SHP77 (cell line): ENCODE measurements around the gene SERPINA4.
A peak's percentile ranks its signal among the peaks of the same experiment; 100 is the strongest.
"Not testable (repeated sequence)": the region's sequence is repeated elsewhere in the genome, so short reads cannot be mapped to it uniquely, and the experiment has no call there.

Experiments
- DNase-seq, 2 experiments: peaks; one replicate each; lab custom pipeline; 2025; lab: John Stamatoyannopoulos, UW

SERPINA4 gene

DNA sequence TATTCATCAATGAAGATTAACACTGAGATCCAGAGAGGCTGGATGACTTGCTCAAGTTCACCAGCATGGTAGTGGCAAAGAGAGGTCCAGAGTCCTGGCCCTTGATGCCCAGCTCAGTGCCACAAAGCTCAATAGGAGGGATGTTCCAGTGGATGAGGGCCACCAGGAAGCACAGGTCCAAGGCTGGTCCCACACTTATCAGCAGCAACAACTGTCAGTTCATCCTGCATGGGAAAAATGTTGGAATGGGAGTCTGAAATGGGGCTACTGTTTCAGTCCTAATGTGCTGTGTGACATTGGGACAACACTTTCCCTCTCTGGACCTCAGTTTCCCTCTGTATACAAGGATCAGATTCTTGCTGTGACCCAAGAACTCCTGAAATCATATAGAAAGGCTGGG is 31.2 kb downstream of the SERPINA4 start:
- DNase-seq = no peak

DNA sequence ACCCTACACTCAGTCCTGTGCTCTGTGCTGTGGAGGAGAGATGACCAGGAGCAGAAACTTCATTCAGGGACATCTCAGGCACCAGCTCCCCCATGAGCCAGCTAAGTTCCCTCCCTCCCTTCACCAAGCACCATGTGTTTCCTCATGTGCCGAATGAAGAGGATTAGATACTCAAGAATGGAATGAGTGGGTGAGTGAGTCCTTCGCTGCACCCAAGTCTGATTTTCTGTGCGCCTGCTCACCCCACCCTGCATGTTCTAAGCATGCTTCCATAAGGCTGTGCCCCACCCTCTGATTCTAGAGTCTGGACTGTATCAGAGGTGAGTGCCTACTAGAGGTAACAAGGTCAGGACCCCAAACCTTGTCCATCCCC is 32.1 kb downstream of the SERPINA4 start:
- DNase-seq = no peak

DNA sequence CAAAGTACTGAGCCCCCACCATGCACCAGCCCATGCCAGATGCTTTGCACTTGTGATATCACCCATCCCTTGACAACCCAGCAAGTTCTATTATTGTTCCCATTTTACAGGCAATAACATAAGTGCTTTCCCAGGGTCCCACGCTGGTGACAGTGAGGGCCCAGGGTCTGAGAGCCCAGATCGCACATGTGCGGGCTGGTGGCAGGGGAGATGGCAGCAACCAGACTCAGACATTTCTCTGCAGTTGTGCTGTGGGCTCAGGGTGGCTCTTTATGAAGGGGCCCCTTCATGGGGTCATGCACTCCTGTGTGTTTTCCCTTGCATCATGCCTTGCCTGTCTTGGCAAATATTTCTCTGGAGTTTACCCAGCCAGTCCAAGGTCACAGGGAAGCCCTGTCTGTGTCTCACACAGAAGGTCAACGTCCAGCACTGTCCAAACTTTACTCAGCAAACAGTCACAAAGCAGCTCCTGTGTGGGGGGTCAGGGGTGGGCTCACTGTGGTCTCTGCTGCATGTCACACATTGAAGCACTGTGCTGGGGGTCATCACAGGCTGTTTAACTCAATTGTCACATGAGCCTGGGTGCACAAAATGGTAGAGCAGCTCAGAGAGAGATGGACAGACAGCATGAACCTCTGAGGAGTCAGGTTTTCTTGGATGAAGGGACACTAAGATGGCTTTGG is 32.6 kb downstream of the SERPINA4 start:
- no peak for DNase-seq

DNA sequence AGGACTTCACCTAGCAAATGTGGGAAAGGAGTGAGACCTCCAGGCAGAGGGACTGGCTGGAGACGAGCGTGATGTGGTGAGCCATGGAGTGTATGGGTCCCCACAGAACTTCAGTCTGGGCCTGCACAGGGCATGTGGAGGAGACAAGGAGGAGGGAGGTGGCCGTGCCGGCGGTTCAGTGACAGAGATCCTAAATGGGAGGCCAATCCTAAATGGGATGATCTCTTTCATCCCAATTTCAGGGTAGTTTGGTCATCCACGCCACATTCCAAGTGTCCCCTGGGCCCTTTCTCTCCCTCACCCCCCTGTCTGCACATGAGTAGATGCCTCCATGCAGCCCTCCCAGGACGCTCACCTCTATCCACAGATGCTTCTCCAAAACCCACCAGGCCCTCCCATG is 33.2 kb downstream of the SERPINA4 start:
- DNase-seq = no peak

DNA sequence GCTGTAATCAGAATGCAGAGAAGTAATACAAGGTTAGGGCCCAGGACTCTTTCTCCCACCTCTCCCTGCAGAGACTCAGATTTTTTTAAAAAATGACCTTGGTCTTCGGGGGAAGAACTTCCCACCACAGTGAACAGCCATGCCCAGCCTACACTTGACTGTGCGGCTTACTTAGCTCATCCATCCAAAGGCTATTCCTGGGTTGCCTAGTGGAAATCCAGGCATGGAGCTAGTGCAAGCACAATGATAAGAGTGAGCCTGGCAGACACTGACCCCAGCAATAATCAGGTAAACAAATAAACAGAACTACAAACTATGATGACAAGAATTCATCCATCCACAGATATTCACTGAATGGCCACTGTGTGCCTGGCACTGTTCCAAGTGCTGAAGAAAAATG is 34.7 kb downstream of the SERPINA4 start:
- DNase-seq = no peak

GRCh38 chr14:94596361-94596760 is 35.1 kb downstream of the SERPINA4 start:
- no peak for DNase-seq

GRCh38 chr14:94597788-94598187 is 36.5 kb downstream of the SERPINA4 start:
- DNase-seq = no peak

- no peak for DNase-seq
Observed at GRCh38 chr14:94598506-94598815, 37.2 kb downstream of the SERPINA4 start.

- DNase-seq = no peak
Observed at GRCh38 chr14:94598816-94599655, 37.8 kb downstream of the SERPINA4 start.

DNA sequence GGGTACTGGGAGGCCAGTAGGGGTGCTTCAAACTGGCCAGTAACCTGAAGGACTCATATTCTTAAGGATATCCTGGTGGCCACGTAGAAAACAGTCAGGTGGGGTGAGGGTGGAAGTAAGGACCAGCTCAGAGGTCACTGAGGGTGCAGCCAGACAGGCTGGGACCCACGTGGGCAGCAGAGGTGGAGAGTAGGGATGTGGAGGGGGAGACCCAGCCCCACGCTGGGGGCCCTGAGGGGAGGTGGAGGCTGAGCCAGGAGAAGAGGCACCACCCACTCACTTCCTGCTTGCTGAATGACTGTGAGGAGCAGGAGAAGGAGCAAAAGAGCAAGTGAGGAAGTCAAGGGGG is 38.4 kb downstream of the SERPINA4 start:
- no peak for DNase-seq

DNA sequence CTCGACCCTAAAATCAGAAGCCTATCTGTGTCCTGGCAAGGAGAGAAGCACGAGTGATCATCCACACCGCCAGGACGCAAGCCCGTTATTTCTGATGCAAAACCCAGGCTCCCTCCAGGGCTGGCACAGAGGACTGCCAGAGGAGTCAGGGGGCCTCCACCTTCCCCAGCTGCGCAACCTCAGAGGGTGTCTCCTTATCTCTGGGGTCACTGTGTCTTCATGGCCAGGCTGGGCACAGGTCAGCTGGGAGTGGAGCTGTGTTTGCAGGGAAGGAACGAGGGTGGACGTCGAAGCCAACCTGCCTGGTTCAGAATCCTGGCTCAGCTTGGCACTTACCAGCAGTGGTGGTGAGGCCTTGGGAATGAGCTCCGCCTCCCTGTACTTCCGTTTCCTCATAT is 38.9 kb downstream of the SERPINA4 start:
- no peak for DNase-seq

DNA sequence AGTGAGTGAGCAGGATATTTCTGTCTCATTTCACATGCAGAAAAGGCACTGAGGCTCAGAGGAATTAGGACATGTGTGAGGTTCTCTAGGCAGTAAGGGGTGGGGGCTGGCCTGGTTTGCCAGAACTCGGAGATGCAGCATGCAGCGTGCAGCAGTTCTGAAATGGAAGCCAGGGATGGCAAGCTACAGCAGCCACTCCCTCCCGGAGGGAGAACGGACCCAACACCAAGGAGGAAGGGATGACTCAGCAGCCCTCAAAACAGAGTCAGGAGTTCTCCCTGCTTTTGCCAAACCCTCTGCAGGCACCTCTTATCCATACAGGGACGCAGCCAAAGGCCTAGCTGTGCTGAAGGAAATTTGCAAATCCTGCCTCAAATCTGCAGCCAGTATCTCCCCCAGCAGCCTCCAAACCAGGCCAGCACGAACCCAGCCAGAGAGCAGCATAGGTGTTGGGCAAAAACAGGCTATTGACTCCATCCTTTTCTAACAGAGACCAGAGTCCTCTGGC is 40.7 kb downstream of the SERPINA4 start:
- peak in 1 of 2 experiments; percentile 18 for DNase-seq

GRCh38 chr14:94602722-94603121 is 41.5 kb downstream of the SERPINA4 start:
- DNase-seq = no peak

DNA sequence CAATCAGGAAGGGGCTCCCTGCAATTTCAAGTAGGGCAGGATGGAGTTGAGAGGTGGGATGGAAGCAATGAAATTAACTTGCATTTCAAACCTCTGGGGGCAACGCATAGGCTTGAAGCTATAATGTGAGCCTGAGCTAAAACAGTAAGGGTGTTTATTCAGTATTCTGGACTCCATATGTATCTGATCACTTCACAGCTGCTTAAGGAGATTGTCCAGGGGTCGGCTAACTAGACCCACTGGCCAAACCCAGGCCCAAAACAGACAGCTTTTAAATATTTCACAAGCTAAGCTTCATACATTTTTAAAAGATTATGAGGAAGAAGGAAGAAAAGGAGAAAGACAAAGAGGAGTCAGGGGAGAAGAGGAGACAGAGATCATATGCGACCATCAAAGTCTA is 44.1 kb downstream of the SERPINA4 start:
- no peak for DNase-seq

DNA sequence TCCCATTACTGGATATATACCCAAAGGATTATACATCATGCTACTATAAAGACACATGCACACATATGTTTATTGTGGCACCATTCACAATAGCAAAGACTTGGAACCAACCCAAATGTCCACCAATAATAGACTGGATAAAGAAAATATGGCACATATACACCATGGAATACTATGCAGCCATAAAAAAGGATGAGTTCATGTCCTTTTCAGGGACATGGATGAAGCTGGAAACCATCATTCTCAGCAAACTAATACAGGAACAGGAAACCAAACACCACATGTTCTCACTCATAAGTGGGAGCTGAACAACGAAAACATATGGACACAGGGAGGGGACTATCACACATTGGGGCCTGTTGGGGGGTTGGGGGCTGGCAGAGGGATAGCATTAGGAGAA is 47.7 kb downstream of the SERPINA4 start:
- DNase-seq = not testable (repeated sequence)

GRCh38 chr14:94611179-94611578 is 49.9 kb downstream of the SERPINA4 start:
- no peak for DNase-seq

- DNase-seq = no peak
Observed at GRCh38 chr14:94612174-94612573, 50.9 kb downstream of the SERPINA4 start, which contains the start of gene SERPINA3. Gene SERPINA3, plus strand, starts transcription at chr14:94612391. Its CDS starts 2,051 bp downstream, at chr14:94614442.

DNA sequence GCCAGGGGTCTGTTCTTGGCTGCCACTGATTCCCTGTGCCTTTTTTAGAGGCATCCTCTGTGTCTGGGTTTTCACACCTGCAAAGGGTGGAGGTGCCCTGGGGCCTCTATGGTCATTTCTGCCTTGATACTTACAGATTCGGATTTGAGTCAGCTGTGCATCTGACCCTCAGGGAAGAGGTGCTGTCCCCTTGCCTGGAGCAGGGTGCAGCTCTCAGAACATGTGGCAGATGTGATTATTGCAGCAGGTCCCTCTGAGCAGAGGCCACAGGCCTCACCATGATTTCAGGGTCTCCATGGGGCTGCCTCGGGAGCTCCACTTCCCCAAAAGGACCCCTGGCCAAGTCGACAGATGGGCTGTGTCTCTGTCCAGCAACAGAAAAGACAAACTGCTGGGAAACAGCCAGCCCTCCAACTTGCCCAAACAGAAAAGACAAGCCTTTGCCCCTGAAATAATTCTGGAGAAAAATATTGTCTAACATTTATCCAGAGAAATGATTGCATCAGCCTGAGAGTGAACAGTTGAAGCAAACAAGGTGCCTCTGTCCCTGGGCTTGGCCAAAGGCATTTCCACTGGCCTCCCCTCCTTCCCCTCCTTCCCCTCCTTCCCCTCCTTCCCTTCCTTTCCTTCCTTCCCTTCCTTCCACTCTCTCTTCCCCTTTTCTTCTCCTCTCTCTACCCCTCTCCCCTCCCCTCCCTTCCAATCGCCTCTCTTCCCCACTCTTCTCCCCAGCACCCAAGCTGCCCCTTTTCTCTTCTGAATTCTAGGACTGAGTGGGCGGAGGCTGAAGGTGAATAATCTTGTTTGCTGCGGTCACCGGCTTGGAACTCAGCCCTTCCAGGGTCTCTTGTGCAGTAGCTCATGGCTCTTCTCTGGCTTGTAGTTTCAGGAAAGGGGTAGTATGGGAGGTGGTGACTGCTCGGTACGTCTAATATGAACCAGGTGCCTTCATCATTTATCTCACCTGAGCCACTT is 51.6 kb downstream of the SERPINA4 start:
- no peak for DNase-seq

GRCh38 chr14:94613720-94614644 is 52.7 kb downstream of the SERPINA4 start:
- DNase-seq = no peak

GRCh38 chr14:94614802-94615201 is 53.6 kb downstream of the SERPINA4 start:
- no peak for DNase-seq

GRCh38 chr14:94615254-94615653 is 54.0 kb downstream of the SERPINA4 start:
- DNase-seq = no peak
